GM12878 (cell line): ENCODE results near the gene RBKS.

Experiments used
- CTCF ChIP-seq, 3 experiments: IDR thresholded peaks in 2 of 3; conservative IDR thresholded peaks in 1 of 3; 2 replicates each; pipeline ENCODE4 v1.5.1; 2011; ENCODE audit warnings: low read depth in 3 of 3, low read length in 3 of 3, mild to moderate bottlenecking in 3 of 3, control low read depth in 2 of 3, moderate library complexity in 2 of 3, inconsistent platforms in 1 of 3, mixed read lengths in 1 of 3; ENCODE audit not compliant: control insufficient read depth in 2 of 3, insufficient read depth in 1 of 3; ENCODE audit errors: extremely low read depth in 1 of 3
- CUX1 ChIP-seq: IDR thresholded peaks from 2 replicates; pipeline ENCODE4 v1.6.1; 2012; ENCODE audit warnings: improper control_type of control experiment, low read depth, low read length; ENCODE audit not compliant: insufficient replicate concordance
- EGR1 ChIP-seq, 2 experiments: IDR thresholded peaks; 1 replicate in 1 of 2; 2 replicates in 1 of 2; pipeline ENCODE4 v1.6.1; 2011 to 2012; ENCODE audit warnings: low read depth in 2 of 2, low read length in 2 of 2, borderline replicate concordance in 1 of 2, mild to moderate bottlenecking in 1 of 2, moderate library complexity in 1 of 2
- HDAC6 ChIP-seq: fragments of 200-600 bp; sonication (generic); IDR thresholded peaks from one replicate; pipeline ENCODE4 v1.8.0; 2017; ENCODE audit warnings: antibody characterized with exemption; ENCODE audit not compliant: unreplicated experiment
- POLR2AphosphoS2 ChIP-seq: IDR thresholded peaks from 2 replicates; pipeline ENCODE4 v1.6.1; 2011; ENCODE audit warnings: low read depth, mild to moderate bottlenecking, low read length, improper control_type of control experiment, moderate library complexity
- SIN3A ChIP-seq: IDR thresholded peaks from 2 replicates; pipeline ENCODE4 v1.6.1; 2012; ENCODE audit warnings: low read depth, low read length, improper control_type of control experiment
- YY1 ChIP-seq: IDR thresholded peaks from 2 replicates; pipeline ENCODE4 v1.6.1; 2011; ENCODE audit warnings: low read depth, mild to moderate bottlenecking, low read length

- no peak for TF ChIP-seq CUX1
- TF ChIP-seq EGR1 (IDR thresholded peaks at IDR 0.05; ENCODE audit: borderline replicate concordance in 1 of 2, low read depth in 2 of 2, low read length in 2 of 2), result no peak
- no peak for TF ChIP-seq HDAC6
- TF ChIP-seq CTCF (IDR thresholded peaks at IDR 0.05 in 2 of 3, conservative IDR thresholded peaks at IDR 0.05 in 1 of 3; ENCODE audit: control insufficient read depth in 2 of 3, extremely low read depth in 1 of 3, insufficient read depth in 1 of 3, low read depth in 3 of 3, low read length in 3 of 3), result no peak
- no peak for TF ChIP-seq POLR2AphosphoS2
- TF ChIP-seq YY1, result no peak
- TF ChIP-seq SIN3A, result no peak
Measured at GRCh38 chr2:27925766-27926472, 35.7 kb upstream of the RBKS start.
